GM23338 (cell line): Measurements from ENCODE around the gene XKRX.

Source experiments
- CREB1 ChIP-seq: fragments of 250-450 bp; sonication (Bioruptor Pico); IDR thresholded peaks from 2 replicates; pipeline ENCODE4 v1.5.0; 2020; ENCODE audit warnings: low read depth, mild to moderate bottlenecking, moderate library complexity
- CTCF ChIP-seq, 2 experiments: fragments of 200-600 bp in 1 of 2; sonication (generic) in 1 of 2; conservative IDR thresholded peaks; 2 replicates each; pipeline versions ENCODE4 v1.5.1 to v1.6.1; 2016 to 2017; ENCODE audit warnings: antibody characterized with exemption in 2 of 2, low read depth in 2 of 2, mild to moderate bottlenecking in 2 of 2, moderate library complexity in 1 of 2
- ETS1 ChIP-seq: IDR thresholded peaks from 2 replicates; pipeline ENCODE4 v1.6.1; 2016; ENCODE audit warnings: antibody characterized with exemption
- EZH2 ChIP-seq: fragments of 200-600 bp; sonication (generic); IDR thresholded peaks from one replicate; pipeline ENCODE4 v1.8.0; 2017; ENCODE audit warnings: antibody characterized with exemption, mild to moderate bottlenecking, low read depth; ENCODE audit not compliant: unreplicated experiment
- EZH2phosphoT487 ChIP-seq: fragments of 200-600 bp; sonication (generic); IDR thresholded peaks from one replicate; pipeline ENCODE4 v1.8.1; 2018; ENCODE audit warnings: antibody characterized with exemption; ENCODE audit not compliant: unreplicated experiment
- JUNB ChIP-seq: IDR thresholded peaks from one replicate; pipeline ENCODE4 v1.6.1; 2016; ENCODE audit warnings: antibody characterized with exemption; ENCODE audit not compliant: unreplicated experiment
- NANOG ChIP-seq: IDR thresholded peaks from 2 replicates; pipeline ENCODE4 v1.6.1; 2016; ENCODE audit warnings: antibody characterized with exemption, borderline replicate concordance
- POLR2AphosphoS5 ChIP-seq: IDR thresholded peaks from 2 replicates; pipeline ENCODE4 v1.6.1; 2016; ENCODE audit warnings: antibody characterized with exemption, low read depth
- REST ChIP-seq: IDR thresholded peaks from one replicate; pipeline ENCODE4 v1.6.1; 2018; ENCODE audit warnings: antibody characterized with exemption; ENCODE audit not compliant: unreplicated experiment
- STAT1 ChIP-seq: IDR thresholded peaks from one replicate; pipeline ENCODE4 v1.6.1; 2016; ENCODE audit warnings: antibody characterized with exemption; ENCODE audit not compliant: unreplicated experiment
- ZNF114 ChIP-seq: fragments of 250-450 bp; sonication (Bioruptor Pico); IDR thresholded peaks from 2 replicates; pipeline ENCODE4 v1.5.0; 2020; ENCODE audit warnings: mild to moderate bottlenecking, moderate library complexity
- ZNF331 ChIP-seq: fragments of 250-450 bp; sonication (Bioruptor Pico); IDR thresholded peaks from 2 replicates; pipeline ENCODE4 v1.5.0; 2020; ENCODE audit warnings: low read depth, mild to moderate bottlenecking, moderate library complexity
- ZNF462 ChIP-seq: fragments of 250-450 bp; sonication (Bioruptor Pico); IDR thresholded peaks from 2 replicates; pipeline ENCODE4 v1.5.0; 2020; ENCODE audit warnings: mild to moderate bottlenecking, moderate library complexity

- TF ChIP-seq EZH2 (no peak), CTCF (conservative IDR thresholded peaks at IDR 0.05; ENCODE audit: low read depth in 2 of 2) (no peak), JUNB (no peak), POLR2AphosphoS5 (no peak), EZH2phosphoT487 (no peak), NANOG (no peak), CREB1 (no peak), REST (no peak), ETS1 (no peak), ZNF114 (CRISPR knock-in tag) (no peak), STAT1 (no peak), ZNF462 (no peak), ZNF331 (CRISPR knock-in tag) (no peak)
These were observed 46.5 kb upstream of the XKRX start for GRCh38 chrX:100975212-100975611.
